Coronary artery (tissue), 2 donors: ENCODE data around the gene UBASH3B.

Source experiments
- DNase-seq: peaks from one replicate; pipeline ENCODE4 v3.0.0-alpha.2; 2017; ENCODE audit warnings: low spot score
- H3K27ac ChIP-seq, 2 donors: fragments of 200-600 bp; sonication (generic); one replicate each; pipeline ENCODE4 v1.5.1; 2016 to 2019
- H3K4me3 ChIP-seq: fragments of 200-600 bp; sonication (generic); 2 replicates; pipeline ENCODE4 v1.5.1; 2016; ENCODE audit warnings: mild to moderate bottlenecking, moderate library complexity
- TF ChIP-seq, protein P1 (sequence below): fragments of 200-600 bp; sonication (generic); IDR thresholded peaks from one replicate; pipeline ENCODE4 v1.5.1; 2019; ENCODE audit warnings: antibody characterized with exemption

UBASH3B gene

DNA sequence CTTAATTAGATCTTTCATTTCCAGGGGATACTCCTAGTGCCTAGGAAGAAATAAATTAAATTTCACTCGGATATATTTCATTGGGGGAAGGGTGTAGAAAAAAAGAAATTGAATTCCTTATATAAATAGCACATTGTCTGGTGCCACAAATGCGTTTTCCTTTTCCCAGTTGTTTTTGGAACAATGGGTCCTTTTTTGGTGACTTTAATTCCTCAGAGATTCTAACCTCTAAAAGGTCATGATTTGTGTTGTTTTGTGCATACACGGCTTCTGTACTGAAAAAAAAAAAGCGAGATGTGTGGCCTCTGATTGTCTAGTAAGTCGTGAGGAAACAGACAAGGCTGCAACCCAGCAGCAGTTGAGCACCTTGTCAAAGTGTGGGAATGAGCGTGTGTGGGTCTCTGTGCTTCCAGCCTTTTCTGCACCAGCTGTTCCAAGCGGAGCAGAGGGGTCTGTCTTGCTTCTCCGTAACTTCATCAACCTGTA, 118.3 kb downstream of the UBASH3B start:
- no peak for DNase-seq
- TF ChIP-seq, protein P1, sequence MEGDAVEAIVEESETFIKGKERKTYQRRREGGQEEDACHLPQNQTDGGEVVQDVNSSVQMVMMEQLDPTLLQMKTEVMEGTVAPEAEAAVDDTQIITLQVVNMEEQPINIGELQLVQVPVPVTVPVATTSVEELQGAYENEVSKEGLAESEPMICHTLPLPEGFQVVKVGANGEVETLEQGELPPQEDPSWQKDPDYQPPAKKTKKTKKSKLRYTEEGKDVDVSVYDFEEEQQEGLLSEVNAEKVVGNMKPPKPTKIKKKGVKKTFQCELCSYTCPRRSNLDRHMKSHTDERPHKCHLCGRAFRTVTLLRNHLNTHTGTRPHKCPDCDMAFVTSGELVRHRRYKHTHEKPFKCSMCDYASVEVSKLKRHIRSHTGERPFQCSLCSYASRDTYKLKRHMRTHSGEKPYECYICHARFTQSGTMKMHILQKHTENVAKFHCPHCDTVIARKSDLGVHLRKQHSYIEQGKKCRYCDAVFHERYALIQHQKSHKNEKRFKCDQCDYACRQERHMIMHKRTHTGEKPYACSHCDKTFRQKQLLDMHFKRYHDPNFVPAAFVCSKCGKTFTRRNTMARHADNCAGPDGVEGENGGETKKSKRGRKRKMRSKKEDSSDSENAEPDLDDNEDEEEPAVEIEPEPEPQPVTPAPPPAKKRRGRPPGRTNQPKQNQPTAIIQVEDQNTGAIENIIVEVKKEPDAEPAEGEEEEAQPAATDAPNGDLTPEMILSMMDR: no peak
- Histone ChIP-seq H3K4me3 (no peak overlapping the region), H3K27ac (no peak overlapping the region)

DNA sequence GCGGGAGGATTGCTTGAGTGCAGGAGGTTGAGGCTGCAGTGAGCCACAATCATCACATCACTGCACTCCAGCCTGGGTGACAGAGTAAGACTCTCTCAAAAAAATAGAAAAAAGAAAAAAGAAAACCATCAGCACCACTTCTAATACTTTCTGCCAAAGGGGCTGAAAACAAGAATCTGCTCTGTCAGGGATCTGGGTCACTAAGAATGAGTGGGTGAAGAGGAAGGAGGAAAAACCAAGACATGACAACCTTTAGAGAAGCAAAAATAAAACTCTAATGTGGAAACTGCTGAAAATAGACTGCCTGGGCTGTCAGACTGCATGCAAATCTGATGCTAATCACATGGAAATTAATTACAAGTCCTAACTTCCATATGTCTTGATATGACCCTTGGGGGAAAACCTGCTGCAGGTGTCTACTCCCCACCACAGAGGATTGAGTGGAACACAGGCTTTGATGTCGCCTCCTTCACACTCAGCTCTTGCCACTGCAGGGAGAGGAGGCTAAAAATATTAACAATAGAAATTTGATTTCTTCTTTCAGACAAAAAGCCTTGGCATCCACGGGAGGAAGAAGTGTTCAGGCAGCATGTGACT, 120.3 kb downstream of the UBASH3B start:
- no peak overlapping the region for H3K4me3 ChIP-seq
- no peak for DNase-seq
- TF ChIP-seq, protein P1: no peak
- H3K27ac ChIP-seq: no peak overlapping the region

DNA sequence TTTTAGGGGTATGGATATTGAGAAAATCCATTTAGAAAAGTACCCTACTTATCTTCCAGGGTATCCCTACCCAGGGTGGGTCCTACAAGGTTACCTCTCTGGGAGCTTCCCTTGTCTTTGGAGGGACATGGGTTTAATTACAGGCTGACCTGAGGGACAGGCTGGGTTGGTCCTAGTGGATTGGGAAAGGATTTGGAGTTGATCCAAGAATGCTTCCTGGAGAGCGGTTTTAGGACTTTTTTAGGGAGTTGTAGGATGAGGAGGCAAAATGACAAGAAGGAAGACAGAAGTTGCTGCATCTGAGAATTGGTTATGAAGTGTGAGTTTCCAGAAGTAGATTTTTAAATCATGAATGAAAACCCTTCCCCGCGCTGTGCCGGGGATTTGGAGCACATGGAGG, 121.0 kb downstream of the UBASH3B start:
- TF ChIP-seq, protein P1: no peak
- H3K27ac ChIP-seq: no peak overlapping the region
- no peak overlapping the region for H3K4me3 ChIP-seq
- DNase-seq: no peak

DNA sequence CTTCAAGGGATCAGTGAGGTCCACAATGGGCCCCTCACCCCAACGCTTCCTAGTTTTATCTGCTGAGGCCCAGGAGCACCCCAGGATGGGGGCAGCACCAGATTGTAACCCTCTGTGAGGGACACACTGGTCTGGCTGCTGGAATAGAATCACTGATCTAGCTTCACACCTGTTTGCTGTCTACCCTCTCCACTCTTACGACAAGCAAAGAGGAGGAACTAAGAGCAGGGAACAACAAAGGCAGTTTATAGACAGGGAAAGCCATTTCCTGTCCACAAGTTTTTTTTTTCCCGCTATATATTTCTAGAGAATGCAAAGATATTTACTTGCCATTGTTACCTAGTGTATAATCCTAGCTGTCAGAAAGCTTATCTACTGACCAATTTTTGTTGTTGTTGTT, 121.8 kb downstream of the UBASH3B start:
- H3K27ac ChIP-seq: no peak overlapping the region
- DNase-seq: no peak
- no peak overlapping the region for H3K4me3 ChIP-seq
- TF ChIP-seq, protein P1: no peak

DNA sequence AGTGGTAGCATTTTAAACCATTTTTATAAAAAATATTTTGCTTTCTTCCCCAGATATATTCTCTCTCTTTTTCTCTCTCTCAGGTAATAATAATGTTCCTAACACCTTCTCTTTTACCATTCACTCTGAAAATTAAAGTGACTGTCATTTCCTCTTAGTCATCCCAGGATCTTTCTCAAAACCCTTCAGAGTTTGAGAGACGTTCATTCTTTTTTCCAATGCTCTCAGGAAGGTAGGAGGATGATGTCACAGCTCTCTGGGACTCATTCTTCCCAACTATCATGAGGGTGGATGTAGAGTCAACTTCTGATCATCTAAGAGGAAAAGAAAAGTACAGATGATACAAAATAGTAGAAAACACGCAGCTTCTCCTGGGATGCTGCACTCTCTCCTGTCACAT, 122.6 kb downstream of the UBASH3B start:
- no peak for DNase-seq
- no peak overlapping the region for H3K27ac ChIP-seq
- no peak overlapping the region for H3K4me3 ChIP-seq
- TF ChIP-seq, protein P1: no peak

DNA sequence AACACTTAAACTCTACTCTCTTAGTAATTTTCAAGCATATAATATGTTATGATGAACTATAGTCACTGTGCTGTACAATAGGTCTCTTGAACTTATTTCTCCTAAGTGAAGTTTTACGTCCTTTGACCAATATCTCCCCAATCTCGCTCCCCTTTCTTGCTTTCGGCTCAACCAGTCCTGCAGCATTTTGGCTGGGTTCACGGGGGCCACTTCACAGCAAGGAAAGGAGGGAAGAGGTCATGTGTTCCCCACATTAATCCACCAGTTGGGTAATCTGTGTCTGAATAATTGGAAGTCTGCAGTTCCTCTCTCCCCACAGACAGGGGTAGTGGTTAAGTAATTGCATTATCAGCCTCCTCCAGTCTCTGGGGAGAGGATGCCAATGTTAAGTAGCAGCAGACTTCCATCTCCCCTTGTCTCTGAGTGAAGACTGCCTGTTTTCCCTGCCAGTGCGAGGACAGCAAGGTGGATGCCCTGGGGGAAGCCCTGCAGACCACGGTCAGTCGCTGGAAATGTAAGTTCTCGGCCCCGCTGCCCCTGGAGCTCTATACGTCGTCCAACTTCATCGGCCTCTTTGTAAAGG, 123.6 kb downstream of the UBASH3B start:
- no peak overlapping the region for H3K4me3 ChIP-seq
- TF ChIP-seq, protein P1: no peak
- no peak for DNase-seq
- H3K27ac ChIP-seq: no peak overlapping the region

DNA sequence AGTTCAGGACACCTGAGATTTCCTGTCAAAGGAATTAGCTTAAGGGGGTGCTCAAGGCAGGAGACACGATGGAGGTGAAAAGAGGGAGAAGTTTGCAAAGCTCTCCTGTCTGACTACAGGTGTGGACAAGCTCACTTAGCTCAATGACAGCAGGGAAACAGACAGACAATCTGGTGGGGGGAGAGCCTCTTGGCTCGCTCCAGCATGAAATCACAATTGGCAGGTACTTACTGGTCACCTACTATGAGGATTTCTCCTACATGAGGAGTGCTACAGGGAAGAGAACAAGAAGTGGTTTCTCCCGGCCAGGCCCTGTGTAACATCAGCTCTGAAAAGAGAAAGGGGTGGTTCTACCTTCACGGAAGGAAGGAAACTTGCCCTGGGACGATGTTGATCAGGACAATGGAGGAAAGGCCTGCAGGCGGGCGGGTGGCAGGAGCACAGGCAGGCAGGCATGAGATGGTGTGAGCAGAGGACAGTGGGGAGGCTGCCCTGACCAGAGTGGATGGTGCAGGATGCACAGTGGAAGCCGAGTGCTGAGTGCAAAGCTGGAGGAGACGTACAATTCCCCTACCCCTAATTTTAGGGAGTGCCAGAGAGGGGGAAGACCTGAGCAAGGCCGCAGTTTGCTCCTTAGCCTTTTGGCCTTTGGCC, 124.9 kb downstream of the UBASH3B start:
- Histone ChIP-seq H3K27ac (no peak overlapping the region), H3K4me3 (no peak overlapping the region)
- TF ChIP-seq, protein P1: no peak
- no peak for DNase-seq
